H7 (cell line): ENCODE data around the gene TAL1. TPM values are rescaled to one million over a fixed set of nuclear protein-coding genes. Genes with fewer than 3 reads are reported as not detected.
A peak's percentile ranks its signal among the peaks of the same experiment; 100 is the strongest.

Experiments used
- DNase-seq: peaks from one replicate; pipeline ENCODE4 v3.0.0; 2012
- H3K27me3 ChIP-seq: 2 replicates; pipeline ENCODE4 v1.6.0; 2011; ENCODE audit warnings: mild to moderate bottlenecking, low read length; ENCODE audit not compliant: control insufficient read depth, insufficient read depth
- H3K36me3 ChIP-seq: replicated peaks from 2 replicates; pipeline ENCODE4 v1.5.1; 2011; ENCODE audit warnings: low read length; ENCODE audit not compliant: control insufficient read depth, insufficient read depth
- H3K4me3 ChIP-seq: 2 replicates; pipeline ENCODE4 v1.5.1; 2011; ENCODE audit warnings: low read depth, mild to moderate bottlenecking, control low read depth, low read length, moderate library complexity; ENCODE audit not compliant: insufficient read depth
- total RNA-seq: library from RNA; depleted of rRNA; stranded (reverse); fragments of >200 nt; shearing (Covaris generic); gene quantifications from 2 replicates; pipeline ENCODE4 v1.2.3, GENCODE V29; 2014; rRNA removed

TAL1 gene
- total RNA-seq, 1 experiment from 2014 or later: 0.07 TPM

GRCh38 chr1:47181955-47182675 lies 49.9 kb downstream of the TAL1 start:
- Histone ChIP-seq H3K4me3 (no peak overlapping the region), H3K36me3 (no peaks in the 10 kb centered on the region), H3K27me3 (peaks cover 22% of the 10 kb centered on the region)
- DNase-seq: no peak

- Histone ChIP-seq H3K4me3 (no peak overlapping the region), H3K36me3 (no peaks in the 10 kb centered on the region), H3K27me3 (peaks cover 22% of the 10 kb centered on the region)
- DNase-seq: peak; percentile 84
Measured at GRCh38 chr1:47181095-47181954, 50.7 kb downstream of the TAL1 start.

GRCh38 chr1:47180603-47181094 lies 51.4 kb downstream of the TAL1 start:
- Histone ChIP-seq H3K27me3 (peaks cover 22% of the 10 kb centered on the region), H3K4me3 (no peak overlapping the region), H3K36me3 (no peaks in the 10 kb centered on the region)
- no peak for DNase-seq

- DNase-seq: no peak
- Histone ChIP-seq H3K27me3 (peaks cover 22% of the 10 kb centered on the region), H3K4me3 (no peak overlapping the region), H3K36me3 (no peaks in the 10 kb centered on the region)
Measured at GRCh38 chr1:47179988-47180563, 51.9 kb downstream of the TAL1 start.

GRCh38 chr1:47179017-47179987 lies 52.7 kb downstream of the TAL1 start:
- H3K27me3 ChIP-seq: peaks cover 22% of the 10 kb centered on the region
- no peaks in the 10 kb centered on the region for H3K36me3 ChIP-seq
- peak overlapping the region; percentile 41 for H3K4me3 ChIP-seq
- DNase-seq: peak; percentile 89

GRCh38 chr1:47178654-47179016 lies 53.4 kb downstream of the TAL1 start:
- Histone ChIP-seq H3K36me3 (no peaks in the 10 kb centered on the region), H3K27me3 (peaks cover 22% of the 10 kb centered on the region), H3K4me3 (peak overlapping the region; percentile 41)
- peak; percentile 17 for DNase-seq

- Histone ChIP-seq H3K36me3 (no peaks in the 10 kb centered on the region), H3K27me3 (peaks cover 22% of the 10 kb centered on the region), H3K4me3 (no peak overlapping the region)
- no peak for DNase-seq
Measured at GRCh38 chr1:47178020-47178419, 54.0 kb downstream of the TAL1 start.

- peaks cover 13% of the 10 kb centered on the region for H3K27me3 ChIP-seq
- H3K4me3 ChIP-seq: no peak overlapping the region
- peak; percentile 80 for DNase-seq
- H3K36me3 ChIP-seq: no peaks in the 10 kb centered on the region
Measured at GRCh38 chr1:47175227-47175934, 56.6 kb downstream of the TAL1 start.

GRCh38 chr1:47174656-47175020 lies 57.4 kb downstream of the TAL1 start:
- DNase-seq: no peak
- peaks cover 5% of the 10 kb centered on the region for H3K27me3 ChIP-seq
- no peaks in the 10 kb centered on the region for H3K36me3 ChIP-seq
- H3K4me3 ChIP-seq: no peak overlapping the region

- H3K27me3 ChIP-seq: no peaks in the 10 kb centered on the region
- no peak overlapping the region for H3K4me3 ChIP-seq
- no peak for DNase-seq
- no peaks in the 10 kb centered on the region for H3K36me3 ChIP-seq
Measured at GRCh38 chr1:47172782-47173181, 59.2 kb downstream of the TAL1 start.

Other genes starting within 250 kb of the TAL1 start
- gene CYP4X1, start 208.6 kb downstream of the TAL1 start, total RNA-seq: 2.0 and 2.9 TPM in 2 replicates
- gene CYP4Z1, start 165.0 kb downstream of the TAL1 start, total RNA-seq: not detected in 2 replicates
- not detected in 2 replicates for gene CYP4A22, start 94.8 kb downstream of the TAL1 start, total RNA-seq
- not detected in 2 replicates for gene PDZK1IP1, start 42.2 kb downstream of the TAL1 start, total RNA-seq
- 55.5 and 61.9 TPM in 2 replicates for gene STIL, start 81.9 kb upstream of the TAL1 start, total RNA-seq
- 65.3 and 72.1 TPM in 2 replicates for gene CMPK1, start 101.6 kb upstream of the TAL1 start, total RNA-seq
- gene FOXE3, start 184.1 kb upstream of the TAL1 start, total RNA-seq: 0.14 TPM in 1 of 2 replicates, not detected in the other
- 0.83 and 1.1 TPM in 2 replicates for gene FOXD2, start 205.8 kb upstream of the TAL1 start, total RNA-seq